GM18508 (cell line): ENCODE data around the gene VTI1A.

Experiments used
- ATAC-seq: cut with Tn5 transposase; IDR thresholded peaks from one replicate; pipeline ENCODE4 v1.9.1; 2021; ENCODE audit warnings: moderate number of reproducible peaks; ENCODE audit not compliant: insufficient read depth, unreplicated experiment

The VTI1A gene

DNA sequence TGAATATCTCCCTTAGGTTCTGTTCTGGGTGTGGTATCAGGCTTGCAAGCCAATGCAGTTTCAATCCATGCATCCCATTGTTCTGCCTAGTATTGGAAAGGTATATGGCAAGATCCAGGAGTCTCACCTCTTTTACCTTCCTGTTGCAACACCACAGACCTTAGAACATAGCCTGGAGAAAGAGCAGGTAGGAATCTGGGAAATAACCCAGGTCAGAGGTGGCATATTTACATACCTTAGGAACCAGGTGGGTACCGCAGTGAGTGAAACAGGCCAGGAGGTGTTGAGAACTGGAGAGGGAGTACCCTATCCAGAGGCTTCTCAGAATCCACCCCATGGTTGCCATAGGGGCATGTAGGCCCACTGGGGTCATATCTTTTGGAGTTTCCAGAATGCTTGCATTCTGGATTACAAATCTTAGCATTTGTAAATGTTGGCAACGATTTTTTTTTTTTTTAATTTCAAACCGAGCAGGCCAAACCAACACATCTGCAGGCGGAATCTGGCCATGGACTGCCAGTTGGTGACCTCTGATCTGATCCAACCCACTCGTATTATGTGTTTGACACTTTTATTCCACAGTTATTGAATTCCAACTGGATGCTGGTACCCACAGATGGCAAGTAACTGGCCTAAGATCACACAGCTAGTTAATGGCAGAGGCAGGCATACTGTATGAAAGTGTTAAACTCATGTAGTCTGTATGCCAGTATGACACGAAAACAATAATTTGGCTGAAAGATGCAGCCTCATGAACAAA, 322.8 kb downstream of the VTI1A start:
- no peak for ATAC-seq

DNA sequence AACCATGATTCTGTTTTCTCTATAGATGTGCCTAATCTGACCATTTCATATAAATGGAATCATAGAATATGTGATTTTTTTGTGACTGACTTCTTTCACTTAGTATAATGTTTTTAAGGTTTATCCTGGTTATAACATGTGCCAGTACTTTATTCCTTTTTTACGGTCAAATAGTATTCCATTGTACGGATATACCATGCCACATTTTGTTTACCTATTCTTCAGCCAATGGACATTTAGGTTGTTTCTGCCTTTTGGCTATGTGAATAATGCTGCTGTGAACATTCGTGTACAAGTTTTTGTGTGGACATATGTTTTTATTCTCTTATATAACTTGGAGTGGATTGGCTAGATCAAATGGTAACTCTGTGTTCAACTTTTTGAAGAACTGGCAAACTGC, 324.7 kb downstream of the VTI1A start:
- no peak for ATAC-seq

DNA sequence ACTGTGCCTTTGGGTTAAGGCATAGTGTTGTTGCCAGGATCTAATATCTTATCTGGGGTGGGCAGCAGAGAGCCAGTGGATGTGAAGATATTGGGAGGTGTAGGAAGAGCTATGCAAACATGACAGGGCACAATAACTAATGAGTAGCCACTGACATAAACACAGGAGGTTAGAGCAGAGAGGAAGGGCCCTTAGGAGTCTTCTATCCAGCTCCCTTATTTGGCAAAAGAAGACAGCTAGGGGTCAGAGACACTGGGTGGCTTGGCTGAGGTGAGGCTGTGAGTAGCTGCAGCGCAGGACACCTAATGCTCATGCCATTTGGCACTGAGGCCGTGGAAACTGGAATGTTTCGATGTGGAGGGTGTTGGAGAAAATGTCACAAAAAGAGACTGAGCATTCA, 326.8 kb downstream of the VTI1A start:
- ATAC-seq, result no peak

DNA sequence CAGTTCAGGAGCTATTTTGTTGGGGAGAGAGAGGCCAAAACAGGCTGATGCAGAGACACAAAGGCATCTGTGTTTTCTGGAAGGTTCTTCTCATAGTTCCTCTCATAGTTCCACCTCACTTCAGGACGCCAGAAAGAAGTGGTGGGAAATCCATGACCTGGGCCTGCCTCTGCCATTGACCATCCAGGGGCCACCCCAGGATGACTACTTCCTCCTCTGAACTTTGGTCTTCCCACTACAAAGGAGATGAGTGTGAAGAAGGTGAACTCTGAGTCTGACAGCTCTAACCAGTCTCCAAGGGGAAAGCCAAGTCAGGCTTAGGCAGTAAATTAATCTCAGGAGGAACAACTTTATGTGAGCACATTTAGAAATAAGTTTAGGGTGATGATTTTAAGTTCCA, 327.2 kb downstream of the VTI1A start:
- no peak for ATAC-seq

DNA sequence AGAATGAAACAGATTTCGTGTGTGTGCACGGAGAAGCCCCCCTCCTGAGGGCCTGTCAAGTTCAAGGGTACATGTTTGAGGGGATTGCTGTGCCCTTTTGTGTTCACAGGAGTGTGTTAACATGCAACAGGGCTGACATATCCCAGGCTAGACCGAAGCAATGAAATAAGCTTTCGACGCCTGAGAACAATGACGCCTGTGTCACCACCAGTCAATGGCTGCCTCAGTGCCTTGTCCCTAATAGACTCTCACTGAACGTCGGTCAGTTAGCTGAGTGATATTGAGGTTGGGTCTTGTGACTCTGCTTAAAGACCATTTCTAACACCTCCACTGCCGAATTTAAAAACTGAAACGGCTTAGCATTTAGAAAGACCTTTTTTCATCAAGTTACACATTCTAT, 327.8 kb downstream of the VTI1A start:
- ATAC-seq, result no peak

DNA sequence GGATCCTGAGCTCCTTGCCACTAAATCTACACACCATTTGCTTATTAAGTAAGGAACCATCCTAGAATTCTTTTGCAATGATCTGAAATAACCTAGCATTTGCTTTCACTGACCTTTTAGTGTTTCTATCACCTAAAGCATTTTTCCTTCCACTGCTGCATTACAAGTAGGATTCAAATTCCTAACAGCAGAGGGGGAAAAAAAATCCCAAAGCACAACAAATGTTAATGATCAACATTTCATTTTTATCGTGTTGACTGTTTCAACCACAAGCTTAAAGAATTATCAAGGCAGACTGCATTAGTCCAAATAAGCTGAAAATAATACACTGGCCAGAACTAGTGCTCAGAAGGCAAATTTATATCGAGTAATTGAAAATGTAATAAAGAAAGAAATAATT, 328.4 kb downstream of the VTI1A start:
- ATAC-seq, result no peak

DNA sequence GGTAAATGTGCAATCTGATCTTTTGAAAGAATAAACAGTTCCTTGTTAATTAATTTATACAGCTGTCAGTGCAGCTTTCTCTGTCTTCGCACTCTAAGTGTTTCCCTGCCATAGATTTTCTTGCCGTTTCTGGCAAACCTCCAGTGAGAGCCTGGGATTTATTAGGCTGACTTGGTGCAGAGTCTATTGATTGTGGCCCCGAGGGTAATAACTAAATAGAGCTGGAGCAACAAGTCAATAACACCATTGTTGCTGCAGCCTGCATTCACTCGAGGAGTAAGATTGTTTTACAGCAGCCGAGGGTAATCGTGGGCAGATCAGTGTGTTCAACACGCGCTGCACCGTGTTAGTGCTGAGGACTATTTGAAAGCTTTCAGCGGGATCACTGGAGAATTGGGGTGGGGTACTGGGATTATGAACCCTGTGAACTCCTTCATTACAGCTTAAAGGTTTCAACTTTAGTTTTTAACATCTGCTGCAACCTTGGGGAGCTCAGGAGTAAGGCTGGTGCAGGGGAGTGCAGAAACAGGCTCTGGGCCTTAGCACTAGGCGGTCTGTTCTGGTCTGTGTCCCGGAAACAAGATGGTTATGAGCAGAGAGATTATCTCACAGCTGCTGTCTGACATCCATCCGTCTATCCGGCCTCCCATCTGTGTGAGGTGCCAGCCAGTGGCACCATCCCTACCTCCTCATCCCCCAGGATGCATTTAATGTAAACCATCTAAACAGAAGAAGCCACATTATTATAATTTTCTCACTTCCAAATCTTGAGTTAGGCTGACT, 329.1 kb downstream of the VTI1A start:
- no peak for ATAC-seq

DNA sequence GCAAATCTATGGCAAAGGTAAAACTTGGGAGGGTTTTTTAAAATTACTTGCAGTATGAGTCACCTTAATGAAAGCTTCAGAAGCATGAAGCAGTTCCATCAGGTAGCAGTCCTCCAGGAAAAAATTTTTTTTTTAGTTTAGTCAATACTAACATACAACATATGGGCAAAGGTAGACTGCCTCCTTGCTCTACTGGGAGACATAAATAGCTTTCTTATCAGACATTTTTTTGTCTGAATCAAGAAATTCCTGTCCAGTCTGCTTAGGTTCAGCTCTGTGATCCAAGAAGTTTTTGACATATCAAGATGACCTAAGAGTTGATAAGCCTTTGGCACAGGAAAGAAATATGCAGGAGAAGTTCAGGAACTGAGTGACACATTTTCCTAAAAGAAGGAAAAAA, 331.6 kb downstream of the VTI1A start:
- ATAC-seq, result no peak

DNA sequence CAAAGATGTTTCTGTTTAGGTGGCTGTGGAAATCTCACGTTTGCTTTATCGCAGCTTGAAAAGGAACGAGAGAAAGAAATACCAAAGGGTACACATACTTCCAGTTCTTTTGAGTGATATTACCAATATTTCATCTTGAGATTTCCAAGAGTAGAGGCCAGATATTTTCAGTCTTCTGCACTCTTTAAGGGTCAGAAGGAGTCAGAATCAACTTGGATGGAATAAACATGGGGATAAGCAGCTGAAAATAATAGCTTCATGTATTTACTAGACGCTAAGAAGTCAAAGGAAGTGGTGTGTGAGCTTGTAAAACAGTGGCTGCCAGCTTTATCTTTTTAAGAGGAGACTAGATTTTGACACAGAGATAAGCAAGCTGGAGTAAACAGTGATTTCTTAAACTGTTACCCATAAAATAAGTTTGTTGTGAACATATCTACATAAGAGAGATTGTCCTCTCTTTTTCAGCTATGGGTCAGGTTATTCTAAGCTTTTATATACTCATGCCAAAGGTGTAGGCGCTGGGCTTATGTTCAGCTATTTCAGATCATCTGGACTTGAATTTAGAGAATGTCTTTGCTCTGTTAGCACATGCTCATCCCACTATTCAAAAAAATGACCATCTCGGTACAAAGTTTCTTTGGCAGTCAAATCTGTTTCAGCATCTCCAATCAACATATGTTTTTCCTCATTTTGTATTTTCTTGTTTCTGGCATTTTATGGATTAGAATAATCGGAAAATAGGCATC, 332.2 kb downstream of the VTI1A start:
- no peak for ATAC-seq

DNA sequence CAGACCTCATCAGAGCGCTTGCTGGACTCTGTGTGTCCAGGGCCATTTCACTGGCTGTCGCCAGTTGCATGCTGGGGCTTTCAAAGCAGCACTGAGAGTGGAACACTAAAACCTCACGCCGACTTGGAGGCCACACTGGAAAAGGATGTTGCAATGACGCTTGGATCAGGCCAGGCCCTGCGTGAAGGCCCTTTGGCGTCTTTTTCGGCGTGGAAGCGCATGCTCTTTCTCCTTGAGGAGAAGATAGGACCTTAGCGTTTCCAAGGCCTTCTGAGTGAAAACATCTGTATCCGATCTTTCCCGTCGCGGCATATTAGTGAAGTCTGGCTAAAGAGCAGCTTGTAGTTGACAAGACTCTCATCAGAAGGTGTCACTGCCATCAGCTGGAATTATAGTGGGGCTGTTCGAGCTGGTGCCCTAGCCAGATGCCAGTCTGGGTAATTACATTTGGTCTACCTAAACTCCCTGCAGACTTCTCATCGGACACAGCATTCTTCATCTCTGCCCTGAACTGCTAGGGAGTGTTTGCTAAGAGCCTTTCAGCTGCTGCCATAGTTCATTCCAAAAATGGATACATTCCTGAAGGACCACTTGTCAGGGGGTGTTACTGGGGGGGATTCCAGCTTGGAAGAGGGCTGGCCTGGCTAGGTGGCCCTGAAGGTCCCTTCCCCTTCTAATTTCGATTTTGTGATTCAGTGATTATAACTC, 335.3 kb downstream of the VTI1A start:
- ATAC-seq, result no peak

DNA sequence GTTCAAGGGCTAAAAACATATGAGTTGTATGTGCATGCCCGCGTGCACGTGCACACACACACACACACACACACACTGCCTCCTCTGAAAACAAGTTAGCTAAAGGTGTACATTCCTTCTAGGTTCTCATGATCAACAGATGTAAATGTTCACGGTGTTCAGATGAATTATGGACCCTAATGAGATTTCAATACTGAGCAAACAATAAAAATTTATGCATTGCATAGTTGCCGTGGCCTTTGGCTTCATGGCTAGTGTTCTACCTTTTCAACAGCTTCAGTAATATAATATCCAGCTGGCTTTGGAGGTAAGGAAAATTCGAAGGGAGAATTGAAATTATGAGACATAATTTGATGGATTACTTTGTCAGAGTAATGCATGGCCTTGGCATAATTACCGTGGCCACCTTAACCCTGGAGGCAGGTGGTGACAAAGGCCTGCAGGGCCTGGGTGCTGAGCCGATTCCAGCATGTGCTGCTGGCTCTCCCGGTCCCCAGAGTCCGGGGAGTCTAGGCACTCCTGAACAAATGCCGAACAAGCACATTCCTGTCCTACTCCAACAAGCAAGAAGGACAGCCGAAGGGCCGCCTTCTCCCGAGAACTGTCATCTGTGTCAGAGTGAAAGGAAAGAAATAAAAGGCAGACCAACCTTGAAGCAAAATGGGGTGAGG, 336.5 kb downstream of the VTI1A start:
- no peak for ATAC-seq

DNA sequence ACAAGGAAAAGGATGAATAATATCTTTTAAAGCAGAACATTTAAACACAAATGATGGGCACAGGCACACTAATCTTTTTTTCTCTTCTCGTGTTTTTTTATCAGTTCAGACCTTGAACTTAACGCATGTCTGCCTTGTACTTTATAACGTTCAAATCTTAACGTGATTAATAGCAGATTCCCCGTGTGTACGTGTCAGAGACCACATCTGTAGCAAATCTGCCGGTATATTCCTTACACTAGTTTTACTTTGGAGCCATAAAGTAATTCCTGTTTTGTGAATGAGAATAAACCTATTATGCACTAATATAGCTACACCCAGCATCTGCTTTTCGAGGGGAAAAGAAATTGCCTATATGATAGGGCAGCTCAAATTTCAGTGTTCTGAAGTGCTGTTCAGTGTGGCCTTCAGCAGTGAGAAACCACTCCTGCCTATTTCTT, 337.0 kb downstream of the VTI1A start:
- no peak for ATAC-seq

DNA sequence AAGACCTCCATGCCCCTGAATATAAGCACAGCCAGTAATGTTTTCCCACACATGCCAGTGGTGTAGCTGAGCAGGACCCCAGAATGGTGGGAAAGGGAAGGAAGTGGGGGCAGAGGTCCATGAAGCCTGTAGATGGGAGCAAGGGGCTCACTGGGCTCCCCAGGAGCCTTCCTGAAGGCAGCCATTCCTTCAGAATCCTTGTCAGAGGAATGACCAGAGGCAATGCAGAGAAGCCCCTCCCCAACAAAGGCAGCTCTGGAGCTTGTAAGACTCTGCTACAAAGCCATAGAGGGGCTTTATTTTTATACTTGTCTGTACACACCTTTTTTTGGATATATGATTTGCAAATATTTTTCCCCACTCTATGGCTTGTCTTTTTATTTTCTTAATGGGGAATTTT, 338.1 kb downstream of the VTI1A start:
- ATAC-seq, result no peak

DNA sequence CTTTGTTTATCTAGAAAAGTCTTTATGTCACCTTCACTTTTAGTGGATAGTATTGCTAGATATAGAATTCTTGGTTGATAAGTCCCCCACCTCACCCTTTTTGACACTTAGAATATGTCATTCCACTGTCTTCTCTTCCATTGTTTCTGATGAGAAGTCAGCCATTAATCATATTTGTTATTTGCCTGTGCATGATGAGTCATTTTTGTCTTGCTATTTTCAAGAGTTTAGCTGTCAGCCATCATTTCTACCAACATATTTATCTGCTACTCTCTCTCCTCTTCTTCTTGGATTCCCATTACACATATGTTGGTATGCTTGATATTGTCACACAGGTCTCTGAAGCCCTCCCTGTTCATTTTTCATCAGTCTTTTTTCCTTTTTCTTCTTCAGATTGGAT, 342.2 kb downstream of the VTI1A start:
- no peak for ATAC-seq

DNA sequence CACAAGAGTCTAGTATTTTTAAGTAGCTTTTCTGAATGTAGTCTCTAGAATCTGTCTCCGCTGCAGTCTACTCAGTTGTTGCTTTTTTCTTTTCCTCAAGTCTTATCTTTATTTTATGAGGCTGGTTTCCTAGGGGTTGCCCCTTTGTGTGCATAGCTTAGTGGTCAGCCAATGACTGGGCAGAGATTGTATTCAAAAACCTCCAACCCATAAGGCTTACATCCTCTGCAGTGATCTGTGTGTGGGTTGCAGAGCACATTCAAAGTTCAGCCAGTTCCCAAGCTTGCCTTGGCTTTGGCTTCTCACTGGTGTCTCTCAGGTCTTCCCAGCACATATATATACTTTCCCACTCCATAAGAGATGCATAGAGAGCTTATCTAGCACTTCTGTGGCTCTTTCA, 343.0 kb downstream of the VTI1A start:
- no peak for ATAC-seq

DNA sequence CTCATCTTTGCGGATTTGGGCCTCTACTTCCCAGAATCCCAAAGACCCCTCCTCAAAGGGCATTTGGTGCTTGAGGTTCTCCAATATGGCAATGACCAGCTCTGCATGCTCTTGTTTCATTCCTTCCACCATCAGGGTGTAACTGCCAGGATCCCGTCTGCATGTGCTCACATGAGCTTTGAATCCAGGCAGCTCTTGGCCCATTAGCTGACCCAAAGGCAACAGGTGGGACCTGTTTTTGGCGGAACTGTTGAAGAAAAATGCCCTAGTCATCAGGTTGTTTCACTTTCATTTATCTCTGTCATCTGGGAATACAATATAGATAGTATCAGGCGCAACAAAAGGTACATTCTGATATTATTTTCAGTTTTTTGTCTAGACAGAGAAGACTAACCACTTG, 343.9 kb downstream of the VTI1A start:
- ATAC-seq, result no peak

DNA sequence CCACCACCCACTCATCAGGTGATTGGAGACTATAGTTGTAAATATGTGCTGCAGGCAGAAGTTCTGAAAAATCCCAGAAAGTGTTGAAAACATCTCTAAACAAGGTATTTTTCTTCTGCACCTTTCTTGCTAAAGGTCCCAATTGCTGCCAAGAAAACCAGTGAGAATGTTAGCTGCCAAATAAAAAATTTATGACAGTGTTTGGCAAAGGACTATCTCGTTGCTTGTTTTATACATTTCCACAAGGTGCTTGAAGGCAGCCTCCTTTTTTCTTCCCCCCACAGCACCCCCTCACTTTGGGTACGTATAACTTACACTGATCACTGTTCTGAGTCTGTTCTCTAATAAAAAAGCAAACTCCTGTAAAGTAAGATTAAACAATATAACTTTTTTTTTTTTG, 344.4 kb downstream of the VTI1A start:
- ATAC-seq, result no peak

DNA sequence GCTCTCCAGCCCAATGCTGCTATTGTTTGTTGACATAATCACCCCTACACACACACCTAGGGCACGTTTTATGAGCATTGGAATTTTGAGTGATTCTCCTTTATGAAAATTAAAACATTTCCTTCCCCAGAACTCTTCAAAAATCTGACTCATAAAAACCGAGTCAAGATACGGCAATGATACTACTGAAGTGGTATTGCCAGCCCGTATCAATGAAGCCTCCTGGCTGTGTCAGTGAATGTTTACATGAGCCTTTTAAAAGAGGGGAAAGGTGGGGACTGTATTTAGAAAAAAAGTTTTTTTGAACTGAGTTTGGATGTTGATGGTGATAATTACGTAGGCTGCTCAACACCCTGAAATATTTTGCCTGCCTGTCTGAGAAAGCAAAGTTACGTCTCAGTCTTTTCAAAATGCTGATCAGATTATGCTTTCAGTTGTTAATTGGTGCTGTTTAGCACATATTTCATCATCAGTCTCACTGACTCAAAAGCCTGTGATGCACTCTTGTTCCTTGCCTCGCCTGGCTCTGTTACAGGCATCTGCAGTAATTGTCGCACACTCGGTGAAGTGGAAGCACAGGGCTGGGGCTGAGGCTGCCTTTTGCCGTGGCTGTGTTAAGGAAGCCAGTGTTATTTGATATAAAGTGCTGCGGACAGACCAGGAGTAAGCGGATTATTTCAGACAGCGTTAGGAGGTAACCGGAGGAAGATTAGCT, 345.6 kb downstream of the VTI1A start:
- no peak for ATAC-seq

DNA sequence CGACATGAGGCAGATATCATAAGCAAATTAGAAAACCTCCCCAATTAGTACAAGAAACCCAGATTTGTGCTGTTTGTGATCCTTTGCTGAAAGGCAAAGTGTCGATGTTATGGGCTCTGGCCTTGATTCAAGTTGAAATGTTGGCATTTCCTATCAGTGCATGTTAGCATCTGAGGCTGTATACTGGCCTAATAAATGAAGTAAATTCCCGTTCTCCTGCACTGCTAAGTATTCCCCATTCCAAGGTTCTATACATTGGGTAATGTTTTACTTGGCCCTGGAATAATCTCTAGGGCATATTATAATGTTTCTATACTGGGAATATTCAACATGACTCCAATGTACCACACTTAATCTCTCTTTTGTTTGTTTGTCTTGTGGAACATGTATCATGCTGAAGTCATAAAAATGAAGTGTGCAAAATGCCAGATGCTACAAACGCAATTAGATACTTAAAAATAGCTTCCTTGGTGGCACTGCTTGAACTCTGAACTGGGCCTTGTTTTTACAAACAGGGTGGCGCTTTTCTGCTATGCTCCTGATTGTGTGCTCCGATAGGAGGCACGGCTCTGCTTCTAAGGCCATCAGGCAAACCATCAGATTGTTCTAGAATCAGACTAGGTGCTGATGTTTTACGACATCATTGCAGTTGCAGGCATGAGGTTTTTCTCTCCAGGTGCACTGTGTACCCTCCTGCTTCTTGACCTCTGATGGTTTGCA, 346.3 kb downstream of the VTI1A start:
- no peak for ATAC-seq
